ENCODE results near the gene PIEZO1. TPM values are rescaled to one million over a fixed set of nuclear protein-coding genes. Genes with fewer than 3 reads are reported as not detected.

Gene PIEZO1
- total and polyA plus RNA-seq, 2 experiments from 2014 or later, result 30.4 to 70.1 TPM

DNA sequence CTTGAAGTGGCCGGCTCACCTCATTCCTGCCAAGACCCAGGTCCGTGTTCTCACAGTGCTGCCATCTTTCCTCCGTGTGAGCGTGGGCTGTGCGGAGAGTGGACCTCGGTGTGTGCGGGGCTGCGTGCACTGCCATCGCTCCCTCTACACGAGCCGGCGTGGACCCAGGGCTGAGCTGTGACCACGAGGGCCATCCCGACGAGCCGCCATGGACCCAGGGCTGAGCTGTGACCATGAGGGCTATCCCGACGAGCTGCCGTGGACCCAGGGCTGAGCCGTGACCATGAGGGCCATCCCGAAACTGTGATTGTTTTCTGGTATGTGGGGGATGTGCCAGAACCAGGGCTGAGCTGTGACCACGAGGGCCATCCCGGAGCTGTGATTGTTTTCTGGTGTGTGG lies 113.2 kb downstream of the PIEZO1 start (continued):
- TF ChIP-seq, protein P1, sequence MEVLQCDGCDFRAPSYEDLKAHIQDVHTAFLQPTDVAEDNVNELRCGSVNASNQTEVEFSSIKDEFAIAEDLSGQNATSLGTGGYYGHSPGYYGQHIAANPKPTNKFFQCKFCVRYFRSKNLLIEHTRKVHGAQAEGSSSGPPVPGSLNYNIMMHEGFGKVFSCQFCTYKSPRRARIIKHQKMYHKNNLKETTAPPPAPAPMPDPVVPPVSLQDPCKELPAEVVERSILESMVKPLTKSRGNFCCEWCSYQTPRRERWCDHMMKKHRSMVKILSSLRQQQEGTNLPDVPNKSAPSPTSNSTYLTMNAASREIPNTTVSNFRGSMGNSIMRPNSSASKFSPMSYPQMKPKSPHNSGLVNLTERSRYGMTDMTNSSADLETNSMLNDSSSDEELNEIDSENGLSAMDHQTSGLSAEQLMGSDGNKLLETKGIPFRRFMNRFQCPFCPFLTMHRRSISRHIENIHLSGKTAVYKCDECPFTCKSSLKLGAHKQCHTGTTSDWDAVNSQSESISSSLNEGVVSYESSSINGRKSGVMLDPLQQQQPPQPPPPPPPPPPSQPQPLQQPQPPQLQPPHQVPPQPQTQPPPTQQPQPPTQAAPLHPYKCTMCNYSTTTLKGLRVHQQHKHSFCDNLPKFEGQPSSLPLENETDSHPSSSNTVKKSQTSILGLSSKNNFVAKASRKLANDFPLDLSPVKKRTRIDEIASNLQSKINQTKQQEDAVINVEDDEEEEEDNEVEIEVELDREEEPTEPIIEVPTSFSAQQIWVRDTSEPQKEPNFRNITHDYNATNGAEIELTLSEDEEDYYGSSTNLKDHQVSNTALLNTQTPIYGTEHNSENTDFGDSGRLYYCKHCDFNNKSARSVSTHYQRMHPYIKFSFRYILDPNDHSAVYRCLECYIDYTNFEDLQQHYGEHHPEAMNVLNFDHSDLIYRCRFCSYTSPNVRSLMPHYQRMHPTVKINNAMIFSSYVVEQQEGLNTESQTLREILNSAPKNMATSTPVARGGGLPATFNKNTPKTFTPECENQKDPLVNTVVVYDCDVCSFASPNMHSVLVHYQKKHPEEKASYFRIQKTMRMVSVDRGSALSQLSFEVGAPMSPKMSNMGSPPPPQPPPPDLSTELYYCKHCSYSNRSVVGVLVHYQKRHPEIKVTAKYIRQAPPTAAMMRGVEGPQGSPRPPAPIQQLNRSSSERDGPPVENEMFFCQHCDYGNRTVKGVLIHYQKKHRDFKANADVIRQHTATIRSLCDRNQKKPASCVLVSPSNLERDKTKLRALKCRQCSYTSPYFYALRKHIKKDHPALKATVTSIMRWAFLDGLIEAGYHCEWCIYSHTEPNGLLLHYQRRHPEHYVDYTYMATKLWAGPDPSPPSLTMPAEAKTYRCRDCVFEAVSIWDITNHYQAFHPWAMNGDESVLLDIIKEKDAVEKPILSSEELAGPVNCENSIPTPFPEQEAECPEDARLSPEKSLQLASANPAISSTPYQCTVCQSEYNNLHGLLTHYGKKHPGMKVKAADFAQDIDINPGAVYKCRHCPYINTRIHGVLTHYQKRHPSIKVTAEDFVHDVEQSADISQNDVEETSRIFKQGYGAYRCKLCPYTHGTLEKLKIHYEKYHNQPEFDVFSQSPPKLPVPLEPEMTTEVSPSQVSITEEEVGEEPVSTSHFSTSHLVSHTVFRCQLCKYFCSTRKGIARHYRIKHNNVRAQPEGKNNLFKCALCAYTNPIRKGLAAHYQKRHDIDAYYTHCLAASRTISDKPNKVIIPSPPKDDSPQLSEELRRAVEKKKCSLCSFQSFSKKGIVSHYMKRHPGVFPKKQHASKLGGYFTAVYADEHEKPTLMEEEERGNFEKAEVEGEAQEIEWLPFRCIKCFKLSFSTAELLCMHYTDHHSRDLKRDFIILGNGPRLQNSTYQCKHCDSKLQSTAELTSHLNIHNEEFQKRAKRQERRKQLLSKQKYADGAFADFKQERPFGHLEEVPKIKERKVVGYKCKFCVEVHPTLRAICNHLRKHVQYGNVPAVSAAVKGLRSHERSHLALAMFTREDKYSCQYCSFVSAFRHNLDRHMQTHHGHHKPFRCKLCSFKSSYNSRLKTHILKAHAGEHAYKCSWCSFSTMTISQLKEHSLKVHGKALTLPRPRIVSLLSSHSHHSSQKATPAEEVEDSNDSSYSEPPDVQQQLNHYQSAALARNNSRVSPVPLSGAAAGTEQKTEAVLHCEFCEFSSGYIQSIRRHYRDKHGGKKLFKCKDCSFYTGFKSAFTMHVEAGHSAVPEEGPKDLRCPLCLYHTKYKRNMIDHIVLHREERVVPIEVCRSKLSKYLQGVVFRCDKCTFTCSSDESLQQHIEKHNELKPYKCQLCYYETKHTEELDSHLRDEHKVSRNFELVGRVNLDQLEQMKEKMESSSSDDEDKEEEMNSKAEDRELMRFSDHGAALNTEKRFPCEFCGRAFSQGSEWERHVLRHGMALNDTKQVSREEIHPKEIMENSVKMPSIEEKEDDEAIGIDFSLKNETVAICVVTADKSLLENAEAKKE (CRISPR knock-in tag; IDR thresholded peaks at IDR 0.05), result no peak
- TF ChIP-seq NANOG (IDR thresholded peaks at IDR 0.05; ENCODE audit: borderline replicate concordance) (no peak), CREB1 (CRISPR knock-in tag; IDR thresholded peaks at IDR 0.05; ENCODE audit: low read depth) (no peak), EZH2 (IDR thresholded peaks at IDR 0.05; ENCODE audit: low read depth, unreplicated experiment) (no peak)
- TF ChIP-seq, protein P2, sequence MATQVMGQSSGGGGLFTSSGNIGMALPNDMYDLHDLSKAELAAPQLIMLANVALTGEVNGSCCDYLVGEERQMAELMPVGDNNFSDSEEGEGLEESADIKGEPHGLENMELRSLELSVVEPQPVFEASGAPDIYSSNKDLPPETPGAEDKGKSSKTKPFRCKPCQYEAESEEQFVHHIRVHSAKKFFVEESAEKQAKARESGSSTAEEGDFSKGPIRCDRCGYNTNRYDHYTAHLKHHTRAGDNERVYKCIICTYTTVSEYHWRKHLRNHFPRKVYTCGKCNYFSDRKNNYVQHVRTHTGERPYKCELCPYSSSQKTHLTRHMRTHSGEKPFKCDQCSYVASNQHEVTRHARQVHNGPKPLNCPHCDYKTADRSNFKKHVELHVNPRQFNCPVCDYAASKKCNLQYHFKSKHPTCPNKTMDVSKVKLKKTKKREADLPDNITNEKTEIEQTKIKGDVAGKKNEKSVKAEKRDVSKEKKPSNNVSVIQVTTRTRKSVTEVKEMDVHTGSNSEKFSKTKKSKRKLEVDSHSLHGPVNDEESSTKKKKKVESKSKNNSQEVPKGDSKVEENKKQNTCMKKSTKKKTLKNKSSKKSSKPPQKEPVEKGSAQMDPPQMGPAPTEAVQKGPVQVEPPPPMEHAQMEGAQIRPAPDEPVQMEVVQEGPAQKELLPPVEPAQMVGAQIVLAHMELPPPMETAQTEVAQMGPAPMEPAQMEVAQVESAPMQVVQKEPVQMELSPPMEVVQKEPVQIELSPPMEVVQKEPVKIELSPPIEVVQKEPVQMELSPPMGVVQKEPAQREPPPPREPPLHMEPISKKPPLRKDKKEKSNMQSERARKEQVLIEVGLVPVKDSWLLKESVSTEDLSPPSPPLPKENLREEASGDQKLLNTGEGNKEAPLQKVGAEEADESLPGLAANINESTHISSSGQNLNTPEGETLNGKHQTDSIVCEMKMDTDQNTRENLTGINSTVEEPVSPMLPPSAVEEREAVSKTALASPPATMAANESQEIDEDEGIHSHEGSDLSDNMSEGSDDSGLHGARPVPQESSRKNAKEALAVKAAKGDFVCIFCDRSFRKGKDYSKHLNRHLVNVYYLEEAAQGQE (IDR thresholded peaks at IDR 0.05; ENCODE audit: unreplicated experiment), result no peak

DNA sequence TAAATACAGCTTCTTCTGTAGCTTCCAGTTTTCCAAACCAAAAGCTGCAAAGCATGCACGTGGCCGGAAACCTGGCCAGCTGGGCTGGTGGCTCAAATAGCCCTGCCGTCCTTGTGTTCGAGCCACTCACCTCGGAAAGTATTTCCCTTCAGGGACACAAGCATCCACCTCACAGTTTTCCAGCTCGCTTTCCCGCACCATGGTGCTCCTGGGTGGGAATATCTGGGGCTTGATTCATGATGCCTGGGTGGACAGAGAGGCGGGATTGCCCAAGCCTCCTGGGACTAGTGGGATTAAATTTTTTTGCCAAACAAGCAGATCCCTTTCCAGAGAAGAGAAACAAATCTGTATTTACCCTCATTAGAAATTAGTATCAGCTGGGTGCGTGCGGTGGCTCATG lies 115.0 kb downstream of the PIEZO1 start:
- peaks cover 7% of the 10 kb centered on the region; the same call in 2 of the 3 replicates for H3K4me1 Mint-ChIP-seq
- H3K4me3 Mint-ChIP-seq, result no peak overlapping the region
- no peaks in the 10 kb centered on the region for H3K27me3 ChIP-seq (ENCODE audit: insufficient read depth)
- no peak overlapping the region for H3K4me2 ChIP-seq
- peaks cover 14% of the 10 kb centered on the region for H3K9me3 Mint-ChIP-seq
- no peak for DNase-seq (ENCODE audit: low spot score)
- peaks cover 5% of the 10 kb centered on the region; the same call in 1 of the 2 replicates for H3K79me2 ChIP-seq (replicated peaks; ENCODE audit: insufficient read depth)
- H2AFZ ChIP-seq, result no peak overlapping the region
- H3K27ac ChIP-seq (ENCODE audit: low read depth), result no peak overlapping the region
- H3K36me3 Mint-ChIP-seq (ENCODE audit: low read depth), result peaks cover 18% of the 10 kb centered on the region
- ATAC-seq, result no peak
- no peak overlapping the region for H3K27ac Mint-ChIP-seq
- peaks cover 17% of the 10 kb centered on the region for H3K27me3 Mint-ChIP-seq (ENCODE audit: insufficient read depth, low read depth, poor library complexity)
- H3K36me3 ChIP-seq (ENCODE audit: insufficient read depth), result no peaks in the 10 kb centered on the region; the same call in 1 of the 2 replicates
- no peaks in the 10 kb centered on the region for H3K9me2 ChIP-seq (ENCODE audit: insufficient read depth)
- 0 out of 2 replicates have a peak, but pooled peaks cover 11% of the 10 kb centered on the region for H3F3A ChIP-seq (replicated peaks; ENCODE audit: low read depth)
- no peaks in the 10 kb centered on the region; the same call in 1 of the 2 replicates for H4K20me1 ChIP-seq (replicated peaks; ENCODE audit: insufficient read depth)
- H3K4me3 ChIP-seq, result no peak overlapping the region
- H3K4me1 ChIP-seq (ENCODE audit: insufficient read depth), result peaks cover 5% of the 10 kb centered on the region; the same call in 1 of the 2 replicates
- TF ChIP-seq, protein P3, sequence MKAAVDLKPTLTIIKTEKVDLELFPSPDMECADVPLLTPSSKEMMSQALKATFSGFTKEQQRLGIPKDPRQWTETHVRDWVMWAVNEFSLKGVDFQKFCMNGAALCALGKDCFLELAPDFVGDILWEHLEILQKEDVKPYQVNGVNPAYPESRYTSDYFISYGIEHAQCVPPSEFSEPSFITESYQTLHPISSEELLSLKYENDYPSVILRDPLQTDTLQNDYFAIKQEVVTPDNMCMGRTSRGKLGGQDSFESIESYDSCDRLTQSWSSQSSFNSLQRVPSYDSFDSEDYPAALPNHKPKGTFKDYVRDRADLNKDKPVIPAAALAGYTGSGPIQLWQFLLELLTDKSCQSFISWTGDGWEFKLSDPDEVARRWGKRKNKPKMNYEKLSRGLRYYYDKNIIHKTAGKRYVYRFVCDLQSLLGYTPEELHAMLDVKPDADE (IDR thresholded peaks at IDR 0.05), result no peak
- TF ChIP-seq POLR2AphosphoS5 (IDR thresholded peaks at IDR 0.05; ENCODE audit: low read depth) (no peak), NANOG (IDR thresholded peaks at IDR 0.05; ENCODE audit: borderline replicate concordance) (no peak), ZNF114 (CRISPR knock-in tag; IDR thresholded peaks at IDR 0.05) (no peak), STAT1 (IDR thresholded peaks at IDR 0.05; ENCODE audit: unreplicated experiment) (no peak), ZNF331 (CRISPR knock-in tag; IDR thresholded peaks at IDR 0.05; ENCODE audit: low read depth) (no peak), EZH2phosphoT487 (IDR thresholded peaks at IDR 0.05; ENCODE audit: unreplicated experiment) (no peak)

Data from GM23338 (cell line).